ENCODE data around the gene ANKS1A.
A peak's percentile ranks its signal among the peaks of the same experiment; 100 is the strongest.
"Not testable (repeated sequence)": the region's sequence is repeated elsewhere in the genome, so short reads cannot be mapped to it uniquely, and the experiment has no call there.

The ANKS1A gene

DNA sequence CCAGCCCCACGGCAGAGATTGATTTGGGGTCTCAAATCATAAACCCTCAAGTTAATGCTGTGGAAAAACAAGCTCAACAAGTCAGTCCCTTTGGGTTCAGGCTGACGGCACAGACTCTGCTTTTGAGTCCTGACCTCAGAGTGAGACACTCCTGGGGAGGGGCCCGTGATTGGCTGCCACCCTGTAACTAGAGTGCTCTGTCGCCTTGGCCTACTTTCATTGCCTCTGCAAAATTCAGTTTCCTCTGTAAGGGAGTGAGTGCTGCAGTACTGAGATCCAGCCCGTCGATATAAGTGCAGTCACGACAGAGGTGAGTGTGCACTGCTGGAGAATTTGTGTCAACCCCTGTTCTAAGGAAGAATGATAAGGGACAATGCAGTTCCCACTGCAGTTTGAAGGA lies 105.6 kb downstream of the ANKS1A start:
- no peak for DNase-seq (ENCODE audit: low read depth, low spot score)

DNA sequence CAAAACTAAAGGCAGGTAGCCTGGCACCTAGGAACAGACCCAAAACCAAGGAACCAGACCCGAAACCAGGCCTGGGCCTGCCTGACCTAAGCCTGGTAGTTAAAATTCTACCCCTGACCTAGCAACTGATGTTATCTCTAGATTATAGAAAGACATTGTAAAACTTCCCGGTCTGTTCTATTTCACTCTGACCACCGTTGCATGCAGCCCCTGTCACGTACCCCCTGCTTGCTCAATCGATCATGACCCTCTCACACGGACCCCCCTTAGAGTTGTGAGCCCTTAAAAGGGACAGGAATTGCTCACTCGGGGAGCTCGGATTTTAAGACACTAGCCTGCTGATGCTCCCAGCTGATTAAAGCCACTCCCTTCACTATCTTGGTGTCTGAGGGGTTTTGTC lies 109.4 kb downstream of the ANKS1A start:
- DNase-seq (ENCODE audit: low read depth, low spot score), result peak; percentile 57

DNA sequence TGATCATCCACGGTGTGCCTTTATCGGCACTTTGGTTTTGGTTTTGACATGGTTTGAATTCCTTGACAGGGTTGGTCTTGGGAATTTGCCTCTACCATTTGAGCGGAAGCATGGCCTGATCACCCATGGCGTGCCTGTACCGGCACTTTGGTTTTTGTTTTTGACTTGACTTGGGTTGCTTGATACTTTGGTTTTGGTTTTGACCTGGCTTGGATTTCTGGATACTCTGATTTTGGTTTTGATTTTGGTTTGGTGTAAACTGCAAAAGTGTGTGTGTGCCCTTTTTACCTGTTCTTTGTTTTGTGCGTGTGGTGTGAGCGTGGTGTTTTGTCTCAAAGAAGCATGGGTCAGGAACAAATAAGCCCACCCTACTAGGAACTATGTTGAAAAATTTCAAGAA lies 110.1 kb downstream of the ANKS1A start:
- not testable (repeated sequence) for DNase-seq (ENCODE audit: low read depth, low spot score)

DNA sequence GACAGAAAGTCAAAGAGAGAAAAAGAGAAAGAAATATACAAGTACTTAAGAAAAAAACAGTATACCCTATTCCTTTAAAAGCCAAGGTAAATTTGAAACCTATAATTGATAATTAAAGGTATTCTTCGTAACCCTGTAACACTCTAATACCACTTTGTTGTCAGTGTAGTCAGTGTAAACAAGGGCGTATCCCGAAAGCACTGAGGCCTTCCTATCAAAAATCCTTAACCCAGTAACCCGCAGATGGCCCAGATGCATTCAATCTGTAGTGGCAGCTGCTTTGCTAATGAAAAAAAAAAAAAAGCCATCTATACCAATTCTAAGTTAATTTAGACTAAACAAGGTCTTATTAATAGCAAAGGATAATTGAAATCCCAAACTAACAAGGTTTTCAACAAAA lies 110.9 kb downstream of the ANKS1A start:
- DNase-seq (ENCODE audit: low read depth, low spot score), result not testable (repeated sequence)

DNA sequence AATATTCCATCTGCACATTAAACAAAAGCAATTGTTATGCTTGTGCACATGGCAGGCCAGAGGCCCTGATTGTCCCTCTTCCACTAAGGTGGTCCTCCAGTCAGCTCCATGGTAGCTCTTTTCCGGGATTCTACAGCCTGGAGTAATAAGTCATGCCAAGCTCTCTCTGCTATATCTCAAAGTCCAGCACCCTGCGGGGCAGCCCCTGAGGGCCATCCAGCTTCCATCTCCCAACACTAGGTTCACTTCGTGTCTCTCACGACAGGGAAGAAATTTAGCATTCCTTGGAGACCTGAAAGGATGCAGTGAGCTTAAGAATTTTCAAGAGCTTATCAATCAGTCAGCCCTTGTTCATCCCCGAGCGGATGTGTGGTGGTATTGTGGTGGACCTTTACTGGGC lies 112.3 kb downstream of the ANKS1A start:
- peak; percentile 71 for DNase-seq (ENCODE audit: low read depth, low spot score)

DNA sequence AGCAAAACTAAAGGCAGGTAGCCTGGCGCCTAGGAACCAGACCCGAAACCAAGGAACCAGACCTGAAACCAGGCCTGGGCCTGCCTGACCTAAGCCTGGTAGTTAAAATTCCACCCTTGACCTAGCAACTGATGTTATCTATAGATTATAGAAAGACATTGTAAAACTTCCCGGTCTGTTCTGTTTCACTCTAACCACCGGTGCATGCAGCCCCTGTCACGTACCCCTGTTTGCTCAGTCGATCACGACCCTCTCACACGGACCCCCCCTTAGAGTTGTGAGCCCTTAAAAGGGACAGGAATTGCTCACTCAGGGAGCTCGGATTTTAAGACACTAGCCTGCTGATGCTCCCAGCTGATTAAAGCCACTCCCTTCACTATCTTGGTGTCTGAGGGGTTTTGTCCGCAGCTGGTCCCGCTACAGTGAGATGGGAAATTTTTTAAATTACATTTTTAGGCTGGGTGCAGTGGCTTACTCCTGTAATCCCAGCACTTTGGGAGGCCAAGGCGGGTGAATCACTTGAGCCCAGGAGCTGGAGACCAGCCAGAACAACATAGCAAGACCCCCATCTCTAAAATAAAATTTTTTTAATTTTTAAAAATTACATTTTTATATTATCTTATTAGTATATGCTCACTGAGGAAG lies 115.0 kb downstream of the ANKS1A start:
- peak; percentile 63 for DNase-seq (ENCODE audit: low read depth, low spot score)

DNA sequence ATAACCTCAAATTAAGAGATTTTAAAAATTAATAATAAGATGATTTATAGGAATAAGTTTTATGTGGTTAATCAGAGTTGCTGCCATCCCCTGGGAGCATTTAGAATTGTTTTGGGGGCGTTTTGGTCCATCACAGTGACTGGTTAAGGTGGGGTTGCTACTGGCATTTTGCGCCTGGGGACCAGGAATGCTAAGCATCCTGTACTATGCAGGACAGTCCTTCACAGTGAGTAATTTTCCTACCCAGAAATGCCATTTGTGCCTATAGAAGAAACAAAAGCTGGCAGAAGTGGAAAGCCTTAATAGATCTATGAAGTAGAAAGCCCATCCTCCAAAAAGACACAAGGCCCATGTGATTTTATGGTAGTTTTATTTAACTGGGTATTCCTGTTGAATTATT lies 118.0 kb downstream of the ANKS1A start:
- DNase-seq (ENCODE audit: low read depth, low spot score), result no peak

DNA sequence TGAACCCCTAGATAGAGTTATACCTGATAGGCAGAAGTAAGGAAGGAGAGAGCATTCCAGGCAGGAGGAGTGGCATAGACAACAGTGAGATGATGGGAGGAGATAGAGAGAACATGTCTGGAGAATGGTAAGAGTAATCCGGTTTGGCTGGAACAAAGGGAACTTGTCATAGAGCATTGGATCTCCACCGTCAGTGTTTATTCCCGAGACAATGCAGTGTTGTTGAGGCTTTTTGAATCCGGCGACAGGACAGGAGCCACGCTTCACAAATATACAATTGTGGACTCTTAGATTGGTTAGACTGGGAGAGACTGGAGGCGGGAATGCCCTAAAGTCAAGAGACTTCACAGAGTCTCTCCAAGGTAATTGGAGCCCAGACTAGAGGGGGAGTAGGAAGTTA lies 119.8 kb downstream of the ANKS1A start:
- DNase-seq (ENCODE audit: low read depth, low spot score), result no peak

DNA sequence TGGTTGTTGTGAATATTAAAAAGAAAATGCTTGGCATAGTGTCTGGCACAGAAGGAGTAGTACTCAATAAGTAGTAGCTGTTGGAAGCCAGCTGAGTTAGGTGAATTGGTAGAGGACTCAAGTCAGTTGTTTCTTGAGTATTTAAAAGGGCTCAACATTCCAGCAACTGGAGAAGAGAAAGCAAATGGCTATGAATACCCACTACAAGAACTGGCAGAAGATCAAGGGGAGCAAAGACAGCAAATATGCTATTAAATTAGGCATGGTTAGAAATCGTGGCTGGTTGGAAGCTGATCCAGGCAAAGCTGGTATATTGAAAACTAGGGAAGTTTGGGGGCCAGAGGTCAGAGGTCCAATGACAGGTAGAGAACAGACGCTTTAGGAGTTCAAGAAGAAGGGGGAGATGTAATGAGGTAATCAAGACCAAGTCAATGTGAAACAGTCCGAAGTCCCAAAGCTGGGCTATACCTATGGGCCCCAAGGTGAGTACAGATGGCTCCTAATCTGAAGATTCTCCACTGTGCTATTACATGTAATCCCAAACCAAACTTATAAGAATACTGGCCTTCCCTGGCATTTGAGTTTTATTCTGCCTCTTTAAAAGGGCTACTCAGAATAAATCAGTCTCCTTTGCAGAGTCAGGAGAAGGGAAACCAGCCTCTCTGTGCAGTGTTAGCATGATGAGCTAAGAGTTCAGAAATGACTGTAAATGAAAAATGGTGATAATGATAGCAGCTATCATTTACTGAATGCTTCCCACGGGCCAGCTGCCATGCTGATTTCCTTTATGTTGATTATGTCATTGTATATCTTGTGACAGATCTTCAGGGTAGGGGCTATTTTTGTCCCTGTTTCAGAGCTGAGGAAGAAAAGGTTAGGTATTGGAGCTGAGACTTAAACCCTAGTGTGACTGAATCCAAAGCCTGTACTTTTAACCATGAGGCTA lies 122.3 kb downstream of the ANKS1A start:
- no peak for DNase-seq (ENCODE audit: low read depth, low spot score)

DNA sequence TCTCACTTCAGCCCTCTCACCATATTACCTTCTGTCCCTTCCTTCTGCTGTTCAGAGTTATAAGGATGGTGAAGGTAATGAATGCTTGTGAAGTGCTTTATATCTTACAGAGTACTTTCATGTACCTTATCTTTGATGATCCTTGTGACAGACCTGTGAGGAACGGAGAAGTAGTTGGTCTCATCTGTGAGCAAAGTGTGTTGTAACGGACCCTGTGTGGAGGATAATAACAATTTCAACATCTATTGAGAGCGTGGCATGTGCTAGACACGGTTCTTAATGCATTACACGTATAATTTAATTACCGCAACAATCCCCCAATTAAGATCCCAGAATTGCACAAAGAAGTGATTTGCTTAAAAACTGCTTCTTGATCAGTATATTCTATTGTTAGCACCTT lies 124.6 kb downstream of the ANKS1A start:
- no peak for DNase-seq (ENCODE audit: low read depth, low spot score)

DNA sequence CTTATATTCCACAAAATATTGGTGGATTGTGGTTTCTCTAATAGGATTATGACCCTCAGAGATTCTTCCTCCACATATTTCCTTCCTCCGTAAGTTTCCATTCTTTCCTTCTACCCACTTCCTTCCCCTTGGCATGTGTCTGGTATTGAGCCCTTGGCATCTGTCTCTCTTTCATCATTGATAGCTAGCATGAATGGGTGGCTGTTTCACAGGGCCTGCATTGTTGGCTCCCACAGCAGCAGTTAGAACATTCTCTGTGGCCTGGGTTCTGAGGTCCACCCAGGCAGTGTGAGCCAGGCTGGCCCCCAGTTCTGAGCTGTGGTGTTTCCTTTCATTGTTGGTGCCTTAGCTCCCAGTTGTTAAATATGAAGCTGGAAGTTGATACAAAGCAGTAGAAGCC lies 125.3 kb downstream of the ANKS1A start:
- DNase-seq (ENCODE audit: low read depth, low spot score), result no peak

DNA sequence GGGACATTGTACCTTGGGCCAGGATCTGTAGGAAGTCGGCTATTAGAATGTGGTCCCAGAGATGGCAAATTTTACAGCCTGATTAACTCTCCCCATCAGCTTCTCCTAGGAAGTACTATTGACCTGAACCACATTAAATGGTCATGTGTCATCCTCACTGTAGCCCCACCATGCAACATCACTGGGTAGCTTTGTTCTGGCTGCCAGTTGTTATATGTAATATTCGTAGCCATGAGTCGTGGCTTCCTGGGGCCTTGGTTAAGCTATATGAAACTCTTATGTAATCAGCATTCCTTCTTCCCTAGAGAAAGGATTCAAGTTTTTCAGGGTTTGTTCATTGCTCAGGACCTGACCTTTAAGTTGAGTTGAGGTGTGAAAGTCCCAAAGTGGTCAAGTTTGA lies 125.7 kb downstream of the ANKS1A start:
- DNase-seq (ENCODE audit: low read depth, low spot score), result no peak

DNA sequence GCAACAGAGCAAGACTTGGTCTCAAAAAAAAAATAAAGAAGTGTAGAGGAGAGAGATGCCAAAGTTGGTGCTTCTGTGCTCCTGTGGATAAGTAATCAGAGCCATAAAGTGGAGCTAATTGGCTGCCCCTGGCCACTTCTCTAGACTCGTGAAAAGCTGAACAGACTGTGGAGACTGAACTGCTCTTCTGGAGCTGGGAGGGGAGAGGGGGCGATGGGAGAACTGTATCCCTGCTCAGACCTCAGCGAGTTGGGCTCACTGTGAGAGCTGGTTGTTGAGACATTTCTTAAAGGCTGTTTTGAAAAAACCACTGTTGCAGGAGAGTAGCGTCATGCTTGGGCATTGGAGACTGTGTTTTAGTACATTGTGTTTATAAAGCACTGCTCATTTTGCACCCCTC lies 126.4 kb downstream of the ANKS1A start:
- DNase-seq (ENCODE audit: low read depth, low spot score), result no peak

DNA sequence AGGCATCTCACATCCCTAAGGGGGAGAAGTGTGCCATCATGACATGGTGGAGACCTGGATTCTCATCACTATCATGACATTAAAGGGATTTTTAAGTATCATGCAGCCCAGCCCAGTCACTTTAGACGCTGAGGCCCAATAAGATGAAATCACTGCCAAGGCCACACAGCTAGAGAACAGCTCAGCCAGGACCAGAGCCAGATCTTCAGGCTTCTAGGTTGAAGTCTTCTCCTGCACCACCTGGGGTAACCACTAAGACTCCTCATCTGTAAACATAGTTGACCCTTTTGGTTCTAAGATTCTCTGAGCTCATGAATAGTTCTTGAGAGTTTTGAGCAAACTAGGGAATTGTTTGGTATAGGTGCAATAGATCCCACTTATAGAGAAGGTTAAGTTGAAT lies 126.9 kb downstream of the ANKS1A start:
- no peak for DNase-seq (ENCODE audit: low read depth, low spot score)

DNA sequence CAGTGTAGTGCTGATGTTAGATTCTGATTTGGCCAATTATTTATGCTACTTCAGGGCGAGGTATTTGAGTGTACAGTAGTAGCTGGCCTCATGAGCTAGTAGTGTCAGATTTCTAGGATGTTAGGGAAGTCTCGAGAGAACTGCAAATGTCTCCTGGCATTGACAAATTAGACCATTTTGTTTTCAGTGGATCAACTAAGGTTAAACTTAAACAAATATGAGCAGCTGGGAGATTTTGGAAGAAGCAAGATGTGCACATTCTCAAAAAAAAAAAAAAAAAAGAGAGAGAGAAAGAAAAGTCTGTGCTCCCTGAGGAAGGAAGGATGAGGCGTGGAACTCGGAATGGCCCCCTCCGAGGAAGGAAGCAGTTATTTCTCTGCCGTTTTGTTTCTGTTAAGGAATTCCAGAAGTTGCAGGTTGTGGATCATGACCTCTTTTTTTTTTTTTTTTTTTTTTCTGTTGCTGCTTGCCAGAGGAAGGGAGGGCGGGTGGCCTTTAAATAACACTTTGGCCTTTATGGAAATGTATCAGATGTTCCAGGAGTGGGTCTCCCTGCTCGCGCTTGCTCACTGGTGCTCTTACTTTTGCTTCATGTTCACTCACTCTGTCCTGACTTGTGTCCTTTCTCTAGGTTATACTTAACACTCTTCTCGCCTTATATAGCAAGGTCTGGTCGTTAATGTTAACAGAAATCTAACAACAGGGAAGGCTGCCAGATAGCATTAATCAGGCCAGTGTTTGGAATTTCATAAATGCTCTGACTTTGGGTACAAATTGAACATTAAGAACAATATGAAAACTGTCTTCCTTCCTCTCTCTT lies 127.7 kb downstream of the ANKS1A start:
- no peak for DNase-seq (ENCODE audit: low read depth, low spot score)

DNA sequence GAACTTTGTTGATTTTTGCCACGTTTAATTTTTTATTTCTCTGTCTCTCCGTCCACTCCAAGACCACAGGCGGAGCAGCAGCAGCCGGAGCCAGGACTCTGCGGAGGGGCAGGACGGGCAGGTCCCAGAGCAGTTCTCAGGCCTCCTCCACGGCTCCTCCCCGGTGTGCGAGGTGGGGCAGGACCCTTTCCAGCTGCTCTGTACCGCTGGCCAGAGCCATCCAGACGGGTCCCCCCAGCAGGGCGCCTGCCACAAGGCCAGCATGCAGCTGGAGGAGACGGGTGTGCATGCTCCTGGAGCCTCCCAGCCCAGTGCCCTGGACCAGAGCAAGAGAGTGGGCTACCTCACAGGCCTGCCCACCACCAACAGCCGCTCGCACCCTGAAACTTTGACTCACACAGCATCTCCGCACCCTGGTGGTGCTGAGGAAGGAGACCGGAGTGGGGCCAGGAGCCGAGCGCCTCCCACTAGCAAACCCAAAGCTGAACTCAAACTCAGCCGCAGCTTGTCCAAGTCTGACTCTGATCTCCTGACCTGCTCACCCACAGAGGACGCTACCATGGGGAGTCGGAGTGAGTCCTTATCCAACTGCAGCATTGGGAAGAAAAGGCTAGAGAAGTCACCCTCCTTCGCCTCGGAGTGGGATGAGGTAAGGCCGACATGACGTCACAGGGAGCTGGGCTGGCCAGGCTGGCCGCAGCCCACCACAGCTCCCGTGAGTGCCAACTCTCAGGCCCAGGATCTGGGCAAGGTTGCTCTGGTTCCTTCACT lies 128.5 kb downstream of the ANKS1A start:
- no peak for DNase-seq (ENCODE audit: low read depth, low spot score)

DNA sequence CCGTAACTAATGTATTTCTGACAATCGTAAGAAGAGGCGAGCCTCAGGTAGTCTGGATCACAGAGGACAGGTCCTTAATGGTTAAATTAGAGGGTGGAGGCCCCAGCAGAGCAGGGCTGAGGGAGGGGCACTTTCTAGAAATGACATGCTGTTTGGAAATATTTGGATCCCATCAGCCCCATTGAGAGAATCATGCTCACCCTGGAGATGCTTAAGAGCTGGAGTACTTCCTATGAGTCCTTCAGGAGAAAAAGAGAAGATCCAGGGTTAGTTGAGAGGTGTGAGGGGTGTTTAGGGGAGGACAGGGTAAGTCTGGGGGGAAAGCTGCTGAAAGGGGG lies 129.1 kb downstream of the ANKS1A start:
- DNase-seq (ENCODE audit: low read depth, low spot score), result no peak

DNA sequence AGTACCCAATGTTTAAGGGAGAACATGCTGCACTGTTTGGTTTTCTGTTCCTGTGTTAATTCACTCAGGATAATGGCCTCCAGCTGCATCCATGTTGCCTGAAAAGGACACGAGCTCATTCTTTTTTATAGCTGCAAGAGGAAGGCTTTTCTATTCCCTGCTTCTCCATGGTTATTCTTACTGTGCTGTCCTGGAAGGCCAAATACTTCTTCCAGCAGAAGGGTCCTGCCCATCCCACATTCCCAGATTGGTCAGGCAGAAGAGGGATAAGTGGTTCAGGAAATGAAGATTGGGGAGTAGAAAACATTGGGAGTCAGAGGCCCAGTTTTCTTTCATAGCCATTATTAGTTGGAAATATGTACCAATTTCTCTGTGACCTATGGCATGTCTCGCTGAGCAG lies 129.7 kb downstream of the ANKS1A start:
- DNase-seq (ENCODE audit: low read depth, low spot score), result no peak

DNA sequence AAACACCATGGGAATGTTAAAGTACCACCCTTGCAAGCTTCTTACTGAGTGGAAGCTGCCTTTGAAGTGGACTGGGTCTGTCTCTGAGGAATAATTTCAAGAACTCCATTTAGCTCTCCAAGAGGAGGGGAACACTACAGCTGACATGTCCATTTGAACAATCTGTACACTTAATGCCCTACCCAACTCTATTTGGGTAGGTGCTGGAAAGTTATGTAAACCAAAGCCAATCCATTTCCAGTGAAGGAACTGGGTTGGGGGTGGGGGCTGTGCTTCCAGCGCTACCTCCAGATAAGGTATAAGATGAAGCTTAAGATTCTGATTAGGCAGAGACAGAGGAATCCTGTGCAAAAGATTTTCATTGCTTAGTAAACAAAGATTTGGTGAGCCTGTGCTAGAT lies 130.1 kb downstream of the ANKS1A start:
- no peak for DNase-seq (ENCODE audit: low read depth, low spot score)

DNA sequence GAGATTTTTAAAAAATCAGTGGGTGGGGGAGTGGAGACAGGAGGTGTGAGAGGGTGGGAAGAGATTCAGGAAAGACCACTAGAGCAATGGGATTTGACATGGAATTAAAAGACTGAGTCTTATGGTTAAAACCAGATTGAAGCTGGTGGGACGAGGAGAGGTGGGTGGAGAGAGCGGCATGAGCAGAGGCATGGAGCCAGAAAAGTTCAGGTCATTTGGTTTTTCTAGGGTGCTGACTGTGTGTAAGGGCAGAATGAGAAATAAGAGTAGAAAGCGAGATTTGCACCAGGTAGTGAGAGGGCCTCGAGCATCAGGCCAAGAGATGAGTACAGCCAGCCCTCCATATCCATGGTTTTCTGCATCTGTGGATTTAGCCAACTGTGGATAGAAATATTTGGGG lies 130.8 kb downstream of the ANKS1A start:
- DNase-seq (ENCODE audit: low read depth, low spot score), result no peak

DNA sequence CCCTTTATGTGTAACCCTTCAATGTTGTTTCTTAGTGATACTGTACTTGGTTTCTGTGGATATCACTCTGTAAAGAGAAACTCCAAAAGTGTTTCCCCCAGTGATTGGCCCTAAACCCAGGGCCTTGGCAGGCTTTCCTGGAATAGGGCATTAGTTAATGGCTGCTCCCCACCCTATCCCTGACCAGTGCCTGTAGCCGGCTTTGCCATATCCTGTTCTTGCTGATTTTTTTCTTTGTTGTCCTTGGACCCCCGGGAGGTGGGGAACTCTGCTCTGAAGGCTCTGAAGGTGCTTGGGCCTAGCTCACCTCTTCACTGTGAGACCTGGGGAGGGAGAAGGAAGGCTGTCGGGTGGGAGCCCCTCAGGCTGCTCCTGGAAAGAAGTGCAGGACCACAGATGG lies 131.9 kb downstream of the ANKS1A start:
- DNase-seq (ENCODE audit: low read depth, low spot score), result no peak
